Measurements from ENCODE around the gene SGMS1.

Gene SGMS1

GRCh38 chr10:50326757-50327701, 296.7 kb downstream of the SGMS1 start:
- peak; percentile 18 for ATAC-seq
- TF ChIP-seq ISL1 (CRISPR knock-in tag; IDR thresholded peaks at IDR 0.05), result no peak
- no peak for TF ChIP-seq CSDC2 (CRISPR knock-in tag; IDR thresholded peaks at IDR 0.05)
- TF ChIP-seq ESRRG (CRISPR knock-in tag; IDR thresholded peaks at IDR 0.05), result no peak
- TF ChIP-seq POU6F1 (CRISPR knock-in tag; IDR thresholded peaks at IDR 0.05; ENCODE audit: borderline replicate concordance, low read depth), result no peak
- TF ChIP-seq ZFP3 (CRISPR knock-in tag; IDR thresholded peaks at IDR 0.05), result no peak
- TF ChIP-seq ZFP30 (CRISPR knock-in tag; IDR thresholded peaks at IDR 0.05), result no peak
- TF ChIP-seq RARB (CRISPR knock-in tag; IDR thresholded peaks at IDR 0.05), result no peak
- no peak for TF ChIP-seq ZNF565 (CRISPR knock-in tag; conservative IDR thresholded peaks at IDR 0.05; ENCODE audit: low read depth)
- TF ChIP-seq ARNTL (CRISPR knock-in tag; IDR thresholded peaks at IDR 0.05; ENCODE audit: borderline replicate concordance, low read depth), result no peak
- TF ChIP-seq, protein P1, sequence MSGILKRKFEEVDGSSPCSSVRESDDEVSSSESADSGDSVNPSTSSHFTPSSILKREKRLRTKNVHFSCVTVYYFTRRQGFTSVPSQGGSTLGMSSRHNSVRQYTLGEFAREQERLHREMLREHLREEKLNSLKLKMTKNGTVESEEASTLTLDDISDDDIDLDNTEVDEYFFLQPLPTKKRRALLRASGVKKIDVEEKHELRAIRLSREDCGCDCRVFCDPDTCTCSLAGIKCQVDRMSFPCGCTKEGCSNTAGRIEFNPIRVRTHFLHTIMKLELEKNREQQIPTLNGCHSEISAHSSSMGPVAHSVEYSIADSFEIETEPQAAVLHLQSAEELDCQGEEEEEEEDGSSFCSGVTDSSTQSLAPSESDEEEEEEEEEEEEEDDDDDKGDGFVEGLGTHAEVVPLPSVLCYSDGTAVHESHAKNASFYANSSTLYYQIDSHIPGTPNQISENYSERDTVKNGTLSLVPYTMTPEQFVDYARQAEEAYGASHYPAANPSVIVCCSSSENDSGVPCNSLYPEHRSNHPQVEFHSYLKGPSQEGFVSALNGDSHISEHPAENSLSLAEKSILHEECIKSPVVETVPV (CRISPR knock-in tag; IDR thresholded peaks at IDR 0.05), result no peak
- no peak for TF ChIP-seq ZNF8 (CRISPR knock-in tag; IDR thresholded peaks at IDR 0.05)
- TF ChIP-seq TCF4 (CRISPR knock-in tag; IDR thresholded peaks at IDR 0.05; ENCODE audit: borderline replicate concordance), result no peak
- no peak for TF ChIP-seq TOX (CRISPR knock-in tag; IDR thresholded peaks at IDR 0.05; ENCODE audit: borderline replicate concordance)
- TF ChIP-seq ZC3H10 (CRISPR knock-in tag; IDR thresholded peaks at IDR 0.05), result no peak
- TF ChIP-seq SNAI2 (CRISPR knock-in tag; IDR thresholded peaks at IDR 0.05), result no peak
- no peak for TF ChIP-seq TSHZ2 (CRISPR knock-in tag; IDR thresholded peaks at IDR 0.05)

DNA sequence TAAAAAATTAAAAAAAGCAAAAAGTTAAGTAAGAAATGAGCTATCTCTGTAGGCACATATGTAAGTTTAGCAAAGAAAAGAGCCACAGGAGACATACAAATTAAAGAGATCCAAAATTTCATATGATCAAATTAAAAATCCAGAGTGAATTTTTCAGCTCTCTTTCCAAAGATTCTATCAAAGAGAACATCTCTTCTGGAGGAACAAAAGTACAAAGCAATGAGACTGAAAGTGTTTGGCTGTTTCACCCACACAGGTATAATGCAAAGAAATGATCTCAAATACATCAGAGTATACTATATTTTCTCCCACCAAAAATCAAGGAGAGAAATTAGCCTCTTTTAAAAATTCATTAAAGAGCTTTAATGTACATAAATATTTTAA, 297.6 kb downstream of the SGMS1 start:
- TF ChIP-seq ARNTL (CRISPR knock-in tag; IDR thresholded peaks at IDR 0.05; ENCODE audit: borderline replicate concordance, low read depth) (no peak), ZFP3 (CRISPR knock-in tag; IDR thresholded peaks at IDR 0.05) (no peak), ZC3H10 (CRISPR knock-in tag; IDR thresholded peaks at IDR 0.05) (no peak), TOX (CRISPR knock-in tag; IDR thresholded peaks at IDR 0.05; ENCODE audit: borderline replicate concordance) (no peak), BACH2 (CRISPR knock-in tag; IDR thresholded peaks at IDR 0.05; ENCODE audit: borderline replicate concordance) (no peak), SNAI2 (CRISPR knock-in tag; IDR thresholded peaks at IDR 0.05) (no peak), RARB (CRISPR knock-in tag; IDR thresholded peaks at IDR 0.05) (no peak)
- TF ChIP-seq, protein P2, sequence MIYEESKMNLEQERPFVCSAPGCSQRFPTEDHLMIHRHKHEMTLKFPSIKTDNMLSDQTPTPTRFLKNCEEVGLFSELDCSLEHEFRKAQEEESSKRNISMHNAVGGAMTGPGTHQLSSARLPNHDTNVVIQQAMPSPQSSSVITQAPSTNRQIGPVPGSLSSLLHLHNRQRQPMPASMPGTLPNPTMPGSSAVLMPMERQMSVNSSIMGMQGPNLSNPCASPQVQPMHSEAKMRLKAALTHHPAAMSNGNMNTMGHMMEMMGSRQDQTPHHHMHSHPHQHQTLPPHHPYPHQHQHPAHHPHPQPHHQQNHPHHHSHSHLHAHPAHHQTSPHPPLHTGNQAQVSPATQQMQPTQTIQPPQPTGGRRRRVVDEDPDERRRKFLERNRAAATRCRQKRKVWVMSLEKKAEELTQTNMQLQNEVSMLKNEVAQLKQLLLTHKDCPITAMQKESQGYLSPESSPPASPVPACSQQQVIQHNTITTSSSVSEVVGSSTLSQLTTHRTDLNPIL (CRISPR knock-in tag; IDR thresholded peaks at IDR 0.05; ENCODE audit: low read depth), result no peak
- TF ChIP-seq, protein P3, sequence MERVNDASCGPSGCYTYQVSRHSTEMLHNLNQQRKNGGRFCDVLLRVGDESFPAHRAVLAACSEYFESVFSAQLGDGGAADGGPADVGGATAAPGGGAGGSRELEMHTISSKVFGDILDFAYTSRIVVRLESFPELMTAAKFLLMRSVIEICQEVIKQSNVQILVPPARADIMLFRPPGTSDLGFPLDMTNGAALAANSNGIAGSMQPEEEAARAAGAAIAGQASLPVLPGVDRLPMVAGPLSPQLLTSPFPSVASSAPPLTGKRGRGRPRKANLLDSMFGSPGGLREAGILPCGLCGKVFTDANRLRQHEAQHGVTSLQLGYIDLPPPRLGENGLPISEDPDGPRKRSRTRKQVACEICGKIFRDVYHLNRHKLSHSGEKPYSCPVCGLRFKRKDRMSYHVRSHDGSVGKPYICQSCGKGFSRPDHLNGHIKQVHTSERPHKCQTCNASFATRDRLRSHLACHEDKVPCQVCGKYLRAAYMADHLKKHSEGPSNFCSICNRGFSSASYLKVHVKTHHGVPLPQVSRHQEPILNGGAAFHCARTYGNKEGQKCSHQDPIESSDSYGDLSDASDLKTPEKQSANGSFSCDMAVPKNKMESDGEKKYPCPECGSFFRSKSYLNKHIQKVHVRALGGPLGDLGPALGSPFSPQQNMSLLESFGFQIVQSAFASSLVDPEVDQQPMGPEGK (CRISPR knock-in tag; IDR thresholded peaks at IDR 0.05; ENCODE audit: borderline replicate concordance), result no peak
- no peak for ATAC-seq

All from SK-N-SH treated with all-trans-retinoic acid at 6 μM for 48 hours (cell line).